ENCODE measurements around the gene KLHL36. TPM values are rescaled to one million over a fixed set of nuclear protein-coding genes. Genes with fewer than 3 reads are reported as not detected.

The KLHL36 gene
- total and polyA plus RNA-seq, 4 donors, result 10.1 to 60.0 (median 36.8) TPM

GRCh38 chr16:84643674-84644073 lies 4.6 kb upstream of the KLHL36 start:
- no peak for DNase-seq
- Histone ChIP-seq H3K36me3 (ENCODE audit: control insufficient read depth in 1 of 2, insufficient read depth in 2 of 2, low read length in 1 of 2) (no peaks in the 10 kb centered on the region), H3K4me3 (ENCODE audit: low read length in 2 of 2) (no peak overlapping the region), H3K4me1 (ENCODE audit: control insufficient read depth in 1 of 2, insufficient read depth in 2 of 2, low read length in 2 of 2) (peaks cover 0 to 4% of the 10 kb centered on the region in 2 donors), H3K27ac (ENCODE audit: low read depth in 1 of 2, low read length in 2 of 2) (peak overlapping the region in 1 of 2 donors; percentile 64), H3K9me3 (ENCODE audit: control insufficient read depth, low read length) (no peaks in the 10 kb centered on the region), H3K27me3 (ENCODE audit: control insufficient read depth in 1 of 2, insufficient read depth in 2 of 2, low read length in 1 of 2) (no peaks in the 10 kb centered on the region)
- intact Hi-C loops (cut with DNase I), result no loop called here
- ATAC-seq (ENCODE audit: low FRiP score), result no peak
- 69 to 73% methylated on average over 4 of the region's 4 CpGs for WGBS, 2 donors

GRCh38 chr16:84648595-84649510 lies 542 bp downstream of the KLHL36 start:
- H3K9me3 ChIP-seq (ENCODE audit: control insufficient read depth, low read length), result no peaks in the 10 kb centered on the region
- DNase-seq, result peak in 1 of 2 donors; percentile 59
- H3K4me1 ChIP-seq (ENCODE audit: control insufficient read depth in 1 of 2, insufficient read depth in 2 of 2, low read length in 2 of 2), result no peaks in the 10 kb centered on the region
- H3K36me3 ChIP-seq (ENCODE audit: control insufficient read depth in 1 of 2, insufficient read depth in 2 of 2, low read length in 1 of 2), result no peaks in the 10 kb centered on the region
- peak; percentile 28 for ATAC-seq (ENCODE audit: low FRiP score)
- H3K4me3 ChIP-seq (ENCODE audit: low read length in 2 of 2), result peak overlapping the region; percentile 79 to 96
- 3% methylated on average over 67 to 96 of the region's 96 CpGs for WGBS, 2 donors
- intact Hi-C loops (cut with DNase I), result no loop called here
- H3K27ac ChIP-seq (ENCODE audit: low read depth in 1 of 2, low read length in 2 of 2), result peak overlapping the region; percentile 15 to 28
- H3K27me3 ChIP-seq (ENCODE audit: control insufficient read depth in 1 of 2, insufficient read depth in 2 of 2, low read length in 1 of 2), result no peaks in the 10 kb centered on the region

- peak overlapping the region in 1 of 2 donors; percentile 16 for H3K27ac ChIP-seq (ENCODE audit: low read depth in 1 of 2, low read length in 2 of 2)
These were observed 1.2 kb downstream of the KLHL36 start for GRCh38 chr16:84649511-84649861.

GRCh38 chr16:84650062-84650991 lies 2.0 kb downstream of the KLHL36 start:
- no peaks in the 10 kb centered on the region for H3K27me3 ChIP-seq (ENCODE audit: control insufficient read depth in 1 of 2, insufficient read depth in 2 of 2, low read length in 1 of 2)
- DNase-seq (no peak), ATAC-seq (ENCODE audit: low FRiP score) (no peak)
- intact Hi-C loops (cut with DNase I), result no loop called here
- H3K27ac ChIP-seq (ENCODE audit: low read depth in 1 of 2, low read length in 2 of 2), result no peak overlapping the region
- H3K9me3 ChIP-seq (ENCODE audit: control insufficient read depth, low read length), result no peaks in the 10 kb centered on the region
- no peak overlapping the region for H3K4me3 ChIP-seq (ENCODE audit: low read length in 2 of 2)
- no peaks in the 10 kb centered on the region for H3K4me1 ChIP-seq (ENCODE audit: control insufficient read depth in 1 of 2, insufficient read depth in 2 of 2, low read length in 2 of 2)
- no peaks in the 10 kb centered on the region for H3K36me3 ChIP-seq (ENCODE audit: control insufficient read depth in 1 of 2, insufficient read depth in 2 of 2, low read length in 1 of 2)
- 82 to 83% methylated on average over 20 of the region's 20 CpGs for WGBS, 2 donors

More at GRCh38 chr16:84649511-84649861, 1.2 kb downstream of the KLHL36 start:
- Histone ChIP-seq H3K36me3 (ENCODE audit: control insufficient read depth in 1 of 2, insufficient read depth in 2 of 2, low read length in 1 of 2) (no peaks in the 10 kb centered on the region), H3K27me3 (ENCODE audit: control insufficient read depth in 1 of 2, insufficient read depth in 2 of 2, low read length in 1 of 2) (no peaks in the 10 kb centered on the region), H3K9me3 (ENCODE audit: control insufficient read depth, low read length) (no peaks in the 10 kb centered on the region), H3K4me1 (ENCODE audit: control insufficient read depth in 1 of 2, insufficient read depth in 2 of 2, low read length in 2 of 2) (no peaks in the 10 kb centered on the region), H3K4me3 (ENCODE audit: low read length in 2 of 2) (no peak overlapping the region)
- no peak for DNase-seq
- no peak for ATAC-seq (ENCODE audit: low FRiP score)
- WGBS, 2 donors, result 53 to 57% methylated on average over 11 of the region's 11 CpGs
- intact Hi-C loops (cut with DNase I), result no loop called here

- intact Hi-C loops (cut with DNase I), result no loop called here
- no peak overlapping the region for H3K27ac ChIP-seq (ENCODE audit: low read depth in 1 of 2, low read length in 2 of 2)
- H3K36me3 ChIP-seq (ENCODE audit: control insufficient read depth in 1 of 2, insufficient read depth in 2 of 2, low read length in 1 of 2), result peaks cover 0 to 3% of the 10 kb centered on the region in 2 donors
- H3K27me3 ChIP-seq (ENCODE audit: control insufficient read depth in 1 of 2, insufficient read depth in 2 of 2, low read length in 1 of 2), result no peaks in the 10 kb centered on the region
- no peak overlapping the region for H3K4me3 ChIP-seq (ENCODE audit: low read length in 2 of 2)
- DNase-seq (no peak), ATAC-seq (ENCODE audit: low FRiP score) (no peak)
- 91 to 94% methylated on average over 7 of the region's 7 CpGs for WGBS, 2 donors
- no peaks in the 10 kb centered on the region for H3K4me1 ChIP-seq (ENCODE audit: control insufficient read depth in 1 of 2, insufficient read depth in 2 of 2, low read length in 2 of 2)
- no peaks in the 10 kb centered on the region for H3K9me3 ChIP-seq (ENCODE audit: control insufficient read depth, low read length)
These were observed 4.3 kb downstream of the KLHL36 start for GRCh38 chr16:84652566-84652965.

- no peak for ATAC-seq (ENCODE audit: low FRiP score)
- no peak for DNase-seq
- no peaks in the 10 kb centered on the region for H3K4me1 ChIP-seq (ENCODE audit: control insufficient read depth in 1 of 2, insufficient read depth in 2 of 2, low read length in 2 of 2)
- no peak overlapping the region for H3K4me3 ChIP-seq (ENCODE audit: low read length in 2 of 2)
- no peak overlapping the region for H3K27ac ChIP-seq (ENCODE audit: low read depth in 1 of 2, low read length in 2 of 2)
- no peaks in the 10 kb centered on the region for H3K9me3 ChIP-seq (ENCODE audit: control insufficient read depth, low read length)
- WGBS, 2 donors, result 94 to 95% methylated on average over 3 of the region's 3 CpGs
- intact Hi-C loops (cut with DNase I), result no loop called here
- H3K27me3 ChIP-seq (ENCODE audit: control insufficient read depth in 1 of 2, insufficient read depth in 2 of 2, low read length in 1 of 2), result no peaks in the 10 kb centered on the region
- H3K36me3 ChIP-seq (ENCODE audit: control insufficient read depth in 1 of 2, insufficient read depth in 2 of 2, low read length in 1 of 2), result peaks cover 0 to 3% of the 10 kb centered on the region in 2 donors
These were observed 5.9 kb downstream of the KLHL36 start for GRCh38 chr16:84654238-84654637.

- DNase-seq, result no peak
These were observed 6.7 kb downstream of the KLHL36 start for GRCh38 chr16:84654998-84655397.

GRCh38 chr16:84656649-84657048 lies 8.3 kb downstream of the KLHL36 start:
- Histone ChIP-seq H3K27me3 (ENCODE audit: control insufficient read depth in 1 of 2, insufficient read depth in 2 of 2, low read length in 1 of 2) (no peaks in the 10 kb centered on the region), H3K27ac (ENCODE audit: low read depth in 1 of 2, low read length in 2 of 2) (no peak overlapping the region), H3K4me3 (ENCODE audit: low read length in 2 of 2) (no peak overlapping the region), H3K4me1 (ENCODE audit: control insufficient read depth in 1 of 2, insufficient read depth in 2 of 2, low read length in 2 of 2) (no peaks in the 10 kb centered on the region), H3K36me3 (ENCODE audit: control insufficient read depth in 1 of 2, insufficient read depth in 2 of 2, low read length in 1 of 2) (peaks cover 0 to 4% of the 10 kb centered on the region in 2 donors), H3K9me3 (ENCODE audit: control insufficient read depth, low read length) (no peaks in the 10 kb centered on the region)
- intact Hi-C loops (cut with DNase I), result no loop called here
- 95 to 96% methylated on average over 22 of the region's 22 CpGs for WGBS, 2 donors
- DNase-seq, result no peak
- ATAC-seq (ENCODE audit: low FRiP score), result no peak

More at GRCh38 chr16:84654998-84655397, 6.7 kb downstream of the KLHL36 start:
- no peak for ATAC-seq (ENCODE audit: low FRiP score)
- no peak overlapping the region for H3K27ac ChIP-seq (ENCODE audit: low read depth in 1 of 2, low read length in 2 of 2)
- 23 to 36% methylated on average over 6 of the region's 6 CpGs for WGBS, 2 donors
- no peak overlapping the region for H3K4me3 ChIP-seq (ENCODE audit: low read length in 2 of 2)
- H3K27me3 ChIP-seq (ENCODE audit: control insufficient read depth in 1 of 2, insufficient read depth in 2 of 2, low read length in 1 of 2), result no peaks in the 10 kb centered on the region
- H3K4me1 ChIP-seq (ENCODE audit: control insufficient read depth in 1 of 2, insufficient read depth in 2 of 2, low read length in 2 of 2), result no peaks in the 10 kb centered on the region
- no peaks in the 10 kb centered on the region for H3K9me3 ChIP-seq (ENCODE audit: control insufficient read depth, low read length)
- intact Hi-C loops (cut with DNase I), result no loop called here
- peaks cover 0 to 3% of the 10 kb centered on the region in 2 donors for H3K36me3 ChIP-seq (ENCODE audit: control insufficient read depth in 1 of 2, insufficient read depth in 2 of 2, low read length in 1 of 2)

Measured in aorta (tissue), 5 donors.